ENCODE results near the gene RBPJ. TPM values are rescaled to one million over a fixed set of nuclear protein-coding genes. Genes with fewer than 3 reads are reported as not detected.
"Not testable (repeated sequence)": the region's sequence is repeated elsewhere in the genome, so short reads cannot be mapped to it uniquely, and the experiment has no call there.

RBPJ gene
- total and polyA plus RNA-seq, 2 of the 8 experiments (the other 6 are each of a cell fraction or from before 2014, with no cell fraction given) = 65.5 to 217 TPM

DNA sequence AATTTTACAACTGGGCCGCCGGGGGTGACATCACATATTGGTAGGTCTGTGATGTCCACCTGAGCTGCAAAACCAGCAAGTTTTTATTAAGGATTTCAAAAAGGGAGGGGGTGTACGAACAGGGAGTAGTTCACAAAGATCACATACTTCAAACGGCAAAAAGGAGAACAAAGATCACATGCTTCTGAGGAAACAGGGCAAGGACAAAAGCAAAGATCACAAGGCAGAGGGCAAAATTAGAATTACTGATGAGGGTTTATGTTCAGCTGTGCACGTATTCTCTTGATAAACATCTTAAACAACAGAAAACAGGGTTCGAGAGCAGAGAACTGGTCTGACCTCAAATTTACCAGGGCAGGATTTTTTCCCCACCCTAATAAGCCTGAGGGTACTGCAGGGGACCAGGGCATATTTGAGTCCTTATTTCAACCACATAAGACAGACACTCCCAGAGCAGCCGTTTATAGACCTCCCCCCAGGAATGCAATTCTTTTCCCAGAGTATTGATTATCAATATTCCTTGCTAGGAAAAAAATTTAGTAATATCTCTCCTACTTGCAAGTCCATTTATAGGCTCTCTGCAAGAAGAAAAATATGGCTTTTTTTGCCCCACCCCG lies 5.4 kb upstream of the RBPJ start:
- CTCF ChIA-PET (ENCODE audit: partially characterized antibody) = interaction anchor here (0.9 kb wide), 1 partner anchor 152 kb away, joined by 4 read pairs; no protein-coding TSS in a partner anchor

More for the DNA sequence above, 5.4 kb upstream of the RBPJ start:
- H3K79me1 ChIP-seq (ENCODE audit: low read depth, low read length); H3K56ac ChIP-seq (replicated peaks; ENCODE audit: insufficient read length, low read depth, low read length); H2BK120ac ChIP-seq (replicated peaks; ENCODE audit: low read depth, low read length); H4K91ac ChIP-seq (replicated peaks; ENCODE audit: insufficient read length, low read length); H3K9me3 ChIP-seq (ENCODE audit: insufficient read depth in 2 of 2, low read depth in 1 of 2, low read length in 1 of 2); POLR2A ChIA-PET (ENCODE audit: partially characterized antibody); H2BK20ac ChIP-seq (ENCODE audit: low read length); H3K4me3 ChIP-seq (ENCODE audit: extremely low read depth in 1 of 4, insufficient read depth in 2 of 4, low read depth in 3 of 4, low read length in 4 of 4); H3K79me2 ChIP-seq (ENCODE audit: control insufficient read depth in 1 of 2, insufficient read depth in 2 of 2, low read length in 2 of 2); H3K4ac ChIP-seq (replicated peaks; ENCODE audit: insufficient read length, low read depth, low read length); H4K8ac ChIP-seq (ENCODE audit: extremely low read depth, insufficient read depth, low read length); H3K4me2 ChIP-seq (ENCODE audit: insufficient read depth in 1 of 2, low read depth in 2 of 2, low read length in 2 of 2); H2AK5ac ChIP-seq (ENCODE audit: low read depth, low read length); H2BK5ac ChIP-seq (ENCODE audit: low read depth, low read length); H4K5ac ChIP-seq (ENCODE audit: insufficient read length, low read depth, low read length); H2BK12ac ChIP-seq (ENCODE audit: low read depth, low read length); H3K18ac ChIP-seq (ENCODE audit: extremely low read depth, low read length); H3K4me1 ChIP-seq (replicated peaks in 1 of 4; ENCODE audit: control insufficient read depth in 3 of 4, insufficient read depth in 4 of 4, low read length in 3 of 4); H3K9ac ChIP-seq (replicated peaks in 1 of 4; ENCODE audit: extremely low read depth in 1 of 4, low read depth in 3 of 4, low read length in 3 of 4); H2BK15ac ChIP-seq (ENCODE audit: low read length); H3K27ac ChIP-seq (ENCODE audit: low read depth, low read length); H3K23me2 ChIP-seq (ENCODE audit: low read depth, low read length); H3K36me3 ChIP-seq (ENCODE audit: control insufficient read depth in 2 of 4, insufficient read depth in 4 of 4, low read length in 3 of 4); H4K20me1 ChIP-seq (replicated peaks in 1 of 2; ENCODE audit: control insufficient read depth in 1 of 2, insufficient read depth in 2 of 2, low read length in 2 of 2); H3K27me3 ChIP-seq (replicated peaks in 1 of 4; ENCODE audit: control insufficient read depth in 3 of 4, extremely low read depth in 1 of 4, insufficient read depth in 3 of 4, low read length in 3 of 4); H3K23ac ChIP-seq (ENCODE audit: insufficient read length); DNase-seq (ENCODE audit: low read depth in 1 of 2, low spot score in 2 of 2); H2AFZ ChIP-seq (ENCODE audit: low read length); FAIRE-seq; H3K14ac ChIP-seq (ENCODE audit: insufficient read length): not testable (repeated sequence)
- 89% methylated on average over 8 of the region's 8 CpGs; no CpG with 5 or more reads in 1 of the 2 experiments for WGBS, 2 experiments (ENCODE audit: extremely low coverage in 1 of 2, insufficient coverage in 1 of 2, insufficient read length in 1 of 2, insufficient replicate concordance in 2 of 2, low coverage in 1 of 2, low lambda C conversion rate in 2 of 2, missing lambda C conversion rate in 1 of 2)
- TF ChIP-seq EP300 (IDR thresholded peaks at IDR 0.05; ENCODE audit: borderline replicate concordance in 1 of 2, low read depth in 2 of 2, low read length in 2 of 2) = peak in 1 of 2 experiments; percentile 74; a peak in 1 of 3 replicates

All from H1 (cell line).